ENCODE results near the gene SPSB1. TPM values are rescaled to one million over a fixed set of nuclear protein-coding genes. Genes with fewer than 3 reads are reported as not detected.

Gene SPSB1
- total RNA-seq, 4 donors from 2014 or later, result 69.3 to 168 (median 94.1) TPM

DNA sequence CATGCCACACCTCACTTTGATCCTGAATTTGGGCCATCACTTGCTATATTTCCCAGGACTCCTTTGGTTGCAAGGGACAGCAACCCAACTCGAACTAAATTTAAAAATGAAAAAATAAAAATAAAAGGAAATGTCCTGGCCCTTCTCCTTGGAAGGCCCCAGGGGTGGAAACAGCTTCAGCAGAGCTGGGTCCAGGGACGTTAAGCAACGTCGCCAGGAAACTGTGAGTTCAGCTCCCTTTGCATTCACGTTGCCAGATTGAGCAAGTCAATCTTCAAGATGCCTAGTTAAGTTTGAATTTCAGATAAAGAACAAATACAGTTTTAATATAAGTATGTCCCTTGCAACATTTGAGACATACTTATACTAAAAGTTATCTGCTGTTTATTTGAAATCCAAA is 14.6 kb upstream of the SPSB1 start:
- DNase-seq, result no peak
- Histone ChIP-seq H3K4me3 (no peak overlapping the region), H3K36me3 (no peaks in the 10 kb centered on the region), H3K27ac (peak overlapping the region in 3 of 4 donors; percentile 68 to 84 (median 76)), H3K4me1 (peaks cover 0 to 38% (median 0%) of the 10 kb centered on the region in 4 donors), H3K27me3 (no peaks in the 10 kb centered on the region), H3K9me3 (no peaks in the 10 kb centered on the region)
- no peak for TF ChIP-seq POLR2A (IDR thresholded peaks at IDR 0.05)
- TF ChIP-seq, protein P1, sequence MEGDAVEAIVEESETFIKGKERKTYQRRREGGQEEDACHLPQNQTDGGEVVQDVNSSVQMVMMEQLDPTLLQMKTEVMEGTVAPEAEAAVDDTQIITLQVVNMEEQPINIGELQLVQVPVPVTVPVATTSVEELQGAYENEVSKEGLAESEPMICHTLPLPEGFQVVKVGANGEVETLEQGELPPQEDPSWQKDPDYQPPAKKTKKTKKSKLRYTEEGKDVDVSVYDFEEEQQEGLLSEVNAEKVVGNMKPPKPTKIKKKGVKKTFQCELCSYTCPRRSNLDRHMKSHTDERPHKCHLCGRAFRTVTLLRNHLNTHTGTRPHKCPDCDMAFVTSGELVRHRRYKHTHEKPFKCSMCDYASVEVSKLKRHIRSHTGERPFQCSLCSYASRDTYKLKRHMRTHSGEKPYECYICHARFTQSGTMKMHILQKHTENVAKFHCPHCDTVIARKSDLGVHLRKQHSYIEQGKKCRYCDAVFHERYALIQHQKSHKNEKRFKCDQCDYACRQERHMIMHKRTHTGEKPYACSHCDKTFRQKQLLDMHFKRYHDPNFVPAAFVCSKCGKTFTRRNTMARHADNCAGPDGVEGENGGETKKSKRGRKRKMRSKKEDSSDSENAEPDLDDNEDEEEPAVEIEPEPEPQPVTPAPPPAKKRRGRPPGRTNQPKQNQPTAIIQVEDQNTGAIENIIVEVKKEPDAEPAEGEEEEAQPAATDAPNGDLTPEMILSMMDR (IDR thresholded peaks at IDR 0.05), result no peak

DNA sequence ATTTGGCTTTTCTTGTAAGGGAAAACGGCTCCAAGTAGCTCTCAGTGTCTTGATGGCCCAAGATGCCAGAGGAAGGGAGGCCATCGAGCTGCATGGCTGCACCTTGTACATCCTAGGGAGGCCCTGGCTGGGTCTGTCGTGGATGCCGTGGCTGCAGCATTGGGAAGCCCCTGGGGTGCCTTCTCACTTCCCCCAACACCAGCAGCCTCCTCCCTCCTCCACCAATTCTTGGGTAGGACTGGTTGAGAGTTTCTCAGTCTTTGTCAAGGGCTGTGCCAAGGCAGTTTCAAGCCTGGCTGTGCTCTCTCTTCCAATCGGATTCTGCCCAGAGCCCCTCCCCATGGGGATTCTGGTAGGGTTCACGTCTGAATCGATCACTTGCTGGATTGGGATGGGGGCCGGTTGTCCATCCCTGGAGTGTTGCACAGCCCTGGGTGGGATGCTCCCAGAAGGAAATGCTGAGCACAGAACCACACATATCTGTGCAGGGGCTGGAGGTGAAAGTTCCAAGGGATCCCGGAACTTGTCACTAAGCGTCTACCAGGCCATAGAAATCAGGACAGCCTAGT is 14.0 kb upstream of the SPSB1 start:
- peaks cover 0 to 38% (median 0%) of the 10 kb centered on the region in 4 donors for H3K4me1 ChIP-seq
- H3K9me3 ChIP-seq, result no peaks in the 10 kb centered on the region
- no peak for DNase-seq
- H3K27me3 ChIP-seq, result no peaks in the 10 kb centered on the region
- peak overlapping the region in 3 of 4 donors; percentile 68 to 84 (median 76) for H3K27ac ChIP-seq
- TF ChIP-seq POLR2A (IDR thresholded peaks at IDR 0.05), result no peak
- TF ChIP-seq, protein P1 (IDR thresholded peaks at IDR 0.05), result no peak
- H3K4me3 ChIP-seq, result no peak overlapping the region
- no peaks in the 10 kb centered on the region for H3K36me3 ChIP-seq

DNA sequence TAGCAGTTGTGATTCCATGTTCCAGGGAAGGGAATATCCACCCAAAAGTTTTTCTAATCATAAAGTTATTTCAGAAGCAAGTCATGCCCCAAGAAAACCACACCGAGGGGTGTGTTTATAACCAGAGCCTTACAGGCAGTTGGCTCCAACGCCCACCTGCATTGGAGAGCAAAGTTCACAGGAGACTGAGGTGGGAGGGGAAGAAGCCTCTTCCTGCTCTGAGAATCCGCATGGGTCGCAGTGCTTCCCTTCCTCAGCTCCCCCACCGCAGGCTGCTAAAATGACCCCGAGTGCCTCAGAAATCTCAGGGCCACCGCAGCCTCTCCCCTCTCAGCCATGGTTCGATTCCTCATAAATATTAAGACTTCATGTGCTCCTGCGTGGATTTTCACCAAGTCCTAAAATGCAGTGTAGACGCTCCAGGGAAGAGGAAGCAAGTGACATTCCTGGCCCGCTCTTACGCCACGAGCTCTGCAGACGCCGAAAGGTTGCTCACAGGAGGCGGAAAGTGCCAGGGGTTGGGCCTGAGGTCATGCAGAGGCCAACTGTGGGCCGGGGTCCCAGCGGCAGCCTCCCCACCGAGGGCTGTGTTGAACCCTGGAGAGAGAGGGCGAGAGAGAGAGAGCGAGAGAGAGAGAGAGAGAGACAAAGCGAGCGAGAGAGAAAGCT is 13.4 kb upstream of the SPSB1 start:
- H3K4me1 ChIP-seq, result peaks cover 0 to 38% (median 0%) of the 10 kb centered on the region in 4 donors
- H3K36me3 ChIP-seq, result no peaks in the 10 kb centered on the region
- H3K9me3 ChIP-seq, result no peaks in the 10 kb centered on the region
- no peak overlapping the region for H3K4me3 ChIP-seq
- H3K27me3 ChIP-seq, result no peaks in the 10 kb centered on the region
- TF ChIP-seq, protein P1 (IDR thresholded peaks at IDR 0.05), result no peak
- peak in 1 of 2 donors; percentile 23 for TF ChIP-seq POLR2A (IDR thresholded peaks at IDR 0.05)
- peak in 2 of 3 donors; percentile 73 to 74 for DNase-seq
- H3K27ac ChIP-seq, result peak overlapping the region in 3 of 4 donors; percentile 68 to 84 (median 76)

DNA sequence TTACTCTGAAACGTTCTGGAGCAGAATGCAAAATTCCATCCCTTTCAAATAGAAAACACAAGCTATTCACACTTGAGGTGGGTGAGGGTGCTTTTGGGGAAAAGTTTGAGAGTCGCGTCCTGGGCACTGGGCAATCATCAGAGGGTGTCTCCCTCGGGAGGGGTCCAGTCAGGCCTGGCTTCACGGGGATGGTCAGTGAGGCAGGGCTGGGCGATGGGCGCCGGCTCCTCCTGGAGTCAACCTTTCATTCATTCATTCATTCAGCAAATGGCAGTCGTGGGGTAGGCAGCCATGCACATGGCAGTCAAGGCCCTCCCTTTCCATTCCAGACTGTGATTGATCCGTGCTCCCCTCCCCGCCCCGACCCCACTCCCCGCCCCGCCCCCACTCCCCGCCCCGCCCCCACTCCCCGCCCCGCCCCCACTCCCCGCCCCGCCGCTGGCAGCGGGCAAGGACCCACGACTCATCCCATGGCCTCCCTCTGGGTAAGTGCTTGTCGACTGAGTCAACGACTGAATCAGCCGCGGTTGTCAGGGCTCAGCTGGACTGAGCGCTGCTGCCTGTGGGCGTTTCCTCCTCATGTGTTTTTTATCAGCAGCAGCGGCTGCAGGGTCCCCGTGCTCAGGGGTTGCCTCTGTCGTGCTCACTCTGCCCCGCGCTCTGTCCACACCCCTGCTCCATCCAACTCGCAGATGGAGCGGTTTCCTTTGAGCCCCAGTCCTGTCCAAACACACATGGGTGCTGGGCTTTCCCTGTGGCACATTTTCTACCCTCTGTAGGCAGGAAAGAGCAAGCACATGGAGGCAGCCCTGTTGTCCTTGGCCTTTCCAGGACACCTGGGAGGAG is 12.5 kb upstream of the SPSB1 start:
- TF ChIP-seq, protein P1 (IDR thresholded peaks at IDR 0.05), result no peak
- TF ChIP-seq POLR2A (IDR thresholded peaks at IDR 0.05), result no peak
- H3K4me3 ChIP-seq, result no peak overlapping the region
- DNase-seq, result peak in 2 of 3 donors; percentile 66 to 76
- no peaks in the 10 kb centered on the region for H3K36me3 ChIP-seq
- no peaks in the 10 kb centered on the region for H3K9me3 ChIP-seq
- no peaks in the 10 kb centered on the region for H3K27me3 ChIP-seq
- H3K4me1 ChIP-seq, result peaks cover 0 to 36% (median 0%) of the 10 kb centered on the region in 4 donors
- peak overlapping the region in 3 of 4 donors; percentile 68 to 84 (median 76) for H3K27ac ChIP-seq

DNA sequence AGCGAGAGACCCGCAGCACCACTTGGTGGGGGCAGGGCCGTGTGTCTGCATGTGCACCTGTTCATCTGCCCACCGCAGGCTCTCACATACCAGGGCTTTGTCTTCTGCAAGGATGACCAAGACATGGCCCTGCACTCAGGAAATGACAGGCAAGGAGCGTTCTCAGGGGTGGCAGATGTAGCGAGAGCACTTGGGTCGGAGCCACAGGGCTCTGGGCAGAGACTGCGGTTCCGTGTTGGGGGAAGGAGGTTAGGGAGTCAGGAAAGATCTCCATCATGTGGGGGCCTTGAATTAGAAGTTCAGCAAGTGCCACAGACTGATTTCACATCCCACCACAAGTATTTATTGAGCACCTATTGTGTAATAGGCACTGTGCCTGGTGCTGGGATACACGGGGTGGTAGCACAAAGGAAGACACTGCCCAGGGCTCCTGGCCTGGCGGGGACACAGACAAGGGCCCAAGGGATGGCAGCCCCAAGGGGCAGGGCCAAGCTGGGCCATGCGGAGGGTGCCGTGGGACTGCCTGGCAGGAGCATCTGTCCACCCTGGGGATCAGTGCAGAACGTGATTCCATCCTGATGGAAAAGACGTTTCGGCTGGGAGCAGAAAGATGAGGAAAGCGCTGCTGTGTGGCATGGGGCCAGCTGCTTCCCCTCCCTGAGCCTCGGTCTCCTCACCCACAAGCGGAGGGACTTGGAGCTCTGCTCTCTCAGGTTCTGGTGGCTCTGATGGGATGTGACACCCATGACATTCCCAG is 11.4 kb upstream of the SPSB1 start:
- H3K9me3 ChIP-seq, result no peaks in the 10 kb centered on the region
- no peak for TF ChIP-seq POLR2A (IDR thresholded peaks at IDR 0.05)
- TF ChIP-seq, protein P1 (IDR thresholded peaks at IDR 0.05), result no peak
- H3K4me1 ChIP-seq, result peaks cover 0 to 27% (median 0%) of the 10 kb centered on the region in 4 donors
- peak in 1 of 3 donors; percentile 45 for DNase-seq
- H3K27me3 ChIP-seq, result no peaks in the 10 kb centered on the region
- H3K36me3 ChIP-seq, result no peaks in the 10 kb centered on the region
- no peak overlapping the region for H3K27ac ChIP-seq
- H3K4me3 ChIP-seq, result no peak overlapping the region

All from Peyer's patch (tissue), 4 donors.